Activated CD4-positive, alpha-beta T cell treated with anti-CD3 and anti-CD28 coated beads for 36 hours (primary cell): ENCODE data around the gene GOLGA8Q. TPM values are rescaled to one million over a fixed set of nuclear protein-coding genes. Genes with fewer than 3 reads are reported as not detected.
"Not testable (repeated sequence)": the region's sequence is repeated elsewhere in the genome, so short reads cannot be mapped to it uniquely, and the experiment has no call there.

Experiments
- ATAC-seq: fragments of 200-7000 bp; cut with Tn5 transposase; one replicate; pipeline ENCODE4 v1.10.0; 2021; ENCODE audit warnings: mild to moderate bottlenecking, moderate library complexity
- CTCF ChIA-PET: fragments of 350-600 bp; sonication (Branson Sonifier 250); formaldehyde crosslinking; loops from one replicate; lab custom pipeline; 2021; ENCODE audit warnings: antibody characterized with exemption; lab: Charles Lee
- POLR2A ChIA-PET: fragments of 350-600 bp; sonication (Branson Sonifier 250); formaldehyde crosslinking; loops from one replicate; lab custom pipeline; 2021; ENCODE audit warnings: antibody characterized with exemption, inconsistent platforms; lab: Charles Lee
- DNase-seq: peaks from one replicate; pipeline ENCODE4 v3.0.0-alpha.2; 2020
- H3K27ac Mint-ChIP-seq: one replicate; pipeline ENCODE4 v1.8.0; 2021; ENCODE audit warnings: mixed read lengths
- H3K27me3 Mint-ChIP-seq: one replicate; pipeline ENCODE4 v1.8.0; 2021; ENCODE audit warnings: mixed read lengths
- H3K36me3 Mint-ChIP-seq: one replicate; pipeline ENCODE4 v1.8.0; 2021; ENCODE audit warnings: low read depth, mixed read lengths
- H3K4me1 Mint-ChIP-seq: one replicate; pipeline ENCODE4 v1.8.0; 2021; ENCODE audit warnings: mixed read lengths
- H3K4me3 Mint-ChIP-seq: one replicate; pipeline ENCODE4 v1.8.0; 2021; ENCODE audit warnings: mild to moderate bottlenecking, moderate library complexity, mixed read lengths
- H3K9me3 Mint-ChIP-seq: one replicate; pipeline ENCODE4 v1.8.0; 2021; ENCODE audit warnings: low read depth, mixed read lengths
- intact Hi-C, 2 experiments: fragments of 100-400 bp; cut with DNase I in 1 of 2; cut with micrococcal nuclease in 1 of 2; formaldehyde crosslinking; loops; one replicate each; pipeline versions ENCODE4 v1.14.2 to v1.15.1; 2022 to 2024; cut with DNase I, micrococcal nuclease
- total RNA-seq, 2 experiments: library from RNA; stranded (reverse); gene quantifications; one replicate each; pipeline ENCODE4 v1.2.3, GENCODE V29; 2021

GOLGA8Q gene
- total RNA-seq, 2 experiments from 2014 or later = 0.32 to 0.49 TPM

DNA sequence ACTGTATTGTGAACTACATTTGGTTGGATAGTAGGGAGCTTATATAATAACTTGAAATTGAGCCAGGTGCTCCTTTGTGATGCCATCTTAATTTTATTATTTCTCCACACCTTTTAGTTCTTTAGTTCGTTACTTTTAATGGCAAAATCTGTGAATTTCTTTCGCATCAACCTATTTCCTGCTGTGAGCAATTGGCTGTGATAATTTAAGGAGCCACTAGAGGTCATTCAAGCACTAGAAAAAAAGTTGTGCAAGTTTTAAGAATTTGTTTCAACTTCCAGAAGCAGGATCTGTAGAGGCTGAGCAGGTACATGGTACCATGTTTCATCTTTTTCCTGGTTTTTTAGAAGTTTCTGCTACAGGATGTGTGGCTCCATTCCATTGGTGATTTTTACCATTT, 47.1 kb downstream of the GOLGA8Q start:
- DNase-seq, CTCF ChIA-PET, H3K27me3 Mint-ChIP-seq, H3K36me3 Mint-ChIP-seq, intact Hi-C loops, H3K9me3 Mint-ChIP-seq, H3K4me1 Mint-ChIP-seq, ATAC-seq, H3K4me3 Mint-ChIP-seq, H3K27ac Mint-ChIP-seq, POLR2A ChIA-PET: not testable (repeated sequence)

DNA sequence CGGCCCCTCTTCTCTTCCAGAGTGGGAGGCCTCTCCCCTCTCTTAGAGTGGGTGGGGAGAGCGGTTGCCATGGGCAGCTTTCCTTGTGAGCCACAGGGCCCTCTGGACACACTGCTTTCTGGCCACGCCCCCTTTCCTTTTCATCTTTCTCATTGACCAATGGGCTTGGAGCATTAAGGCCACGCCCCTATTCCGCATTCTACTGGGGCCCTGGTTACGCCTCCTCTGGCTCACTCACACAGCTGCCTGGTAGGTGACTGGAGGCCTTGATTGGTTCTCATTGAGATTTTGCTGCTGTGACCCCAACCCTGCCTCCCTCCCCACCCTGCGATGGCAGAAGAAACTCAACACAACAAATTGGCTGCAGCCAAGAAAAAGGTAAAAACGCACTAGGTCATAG, 51.9 kb downstream of the GOLGA8Q start, which contains the start of gene GOLGA8H:
Gene GOLGA8H (plus strand): TSS at position 233 of the 400 bp plus-strand sequence. CDS start 98 bp downstream, at position 331.
- intact Hi-C loops, POLR2A ChIA-PET, DNase-seq, H3K4me1 Mint-ChIP-seq, H3K27ac Mint-ChIP-seq, H3K4me3 Mint-ChIP-seq, H3K36me3 Mint-ChIP-seq, ATAC-seq, H3K27me3 Mint-ChIP-seq, H3K9me3 Mint-ChIP-seq, CTCF ChIA-PET: not testable (repeated sequence)

Other genes starting within 250 kb of the GOLGA8Q start
- not detected for gene CHRFAM7A, start 158.5 kb upstream of the GOLGA8Q start, total RNA-seq
- gene GOLGA8R, start 137.8 kb upstream of the GOLGA8Q start, total RNA-seq = 1 to 10 TPM in 1 of 2 experiments, under 1 TPM in 1; 0.75 to 1.3 TPM
- gene GOLGA8H, start 52.0 kb downstream of the GOLGA8Q start, total RNA-seq = not detected